ENCODE results near the gene SMARCA2. TPM values are rescaled to one million over a fixed set of nuclear protein-coding genes. Genes with fewer than 3 reads are reported as not detected.

SMARCA2 gene
- total and polyA plus RNA-seq, 4 donors, result 18.8 to 67.0 (median 41.1) TPM

GRCh38 chr9:2093920-2094597 is 78.9 kb downstream of the SMARCA2 start:
- H3K4me3 ChIP-seq (ENCODE audit: low read depth in 1 of 3, low read length in 3 of 3), result no peak overlapping the region
- TF ChIP-seq JUND (IDR thresholded peaks at IDR 0.05), result no peak
- TF ChIP-seq MAX (IDR thresholded peaks at IDR 0.05), result no peak
- TF ChIP-seq HNF4A (conservative IDR thresholded peaks at IDR 0.05), result no peak
- no peak for TF ChIP-seq REST (IDR thresholded peaks at IDR 0.05)
- TF ChIP-seq ATF3 (IDR thresholded peaks at IDR 0.05), result no peak
- TF ChIP-seq RAD21 (IDR thresholded peaks at IDR 0.05), result no peak
- TF ChIP-seq GABPA (IDR thresholded peaks at IDR 0.05 in 1 of 2, conservative IDR thresholded peaks at IDR 0.05 in 1 of 2), result no peak
- no peak for TF ChIP-seq CTCF (IDR thresholded peaks at IDR 0.05; ENCODE audit: low read depth, low read length, missing input control)
- TF ChIP-seq SP1 (IDR thresholded peaks at IDR 0.05), result no peak
- no peak for TF ChIP-seq EGR1 (IDR thresholded peaks at IDR 0.05; ENCODE audit: low read depth in 2 of 2)
- TF ChIP-seq TAF1 (conservative IDR thresholded peaks at IDR 0.05), result no peak
- no peak for TF ChIP-seq YY1 (IDR thresholded peaks at IDR 0.05)
- no peak for TF ChIP-seq FOXA2 (IDR thresholded peaks at IDR 0.05)
- DNase-seq (ENCODE audit: low spot score), result no peak
- 68% methylated on average over 2 of the region's 2 CpGs for WGBS
- H3K4me1 ChIP-seq (ENCODE audit: control insufficient read depth in 4 of 4, insufficient read depth in 4 of 4, low read length in 3 of 4), result no peaks in the 10 kb centered on the region
- H3K9me3 ChIP-seq (ENCODE audit: control insufficient read depth in 4 of 4, low read length in 3 of 4), result no peaks in the 10 kb centered on the region
- no peak overlapping the region for H3K9ac ChIP-seq (ENCODE audit: low read depth in 1 of 2, low read length in 2 of 2)
- H3K27me3 ChIP-seq (ENCODE audit: control insufficient read depth in 4 of 4, insufficient read depth in 4 of 4, low read length in 3 of 4), result no peaks in the 10 kb centered on the region
- no peak overlapping the region for H3K27ac ChIP-seq (ENCODE audit: low read depth in 1 of 2, low read length in 2 of 2)
- H3K36me3 ChIP-seq (ENCODE audit: control insufficient read depth in 4 of 4, insufficient read depth in 3 of 4, low read depth in 1 of 4, low read length in 3 of 4), result peaks cover 4 to 67% (median 54%) of the 10 kb centered on the region in 4 donors

- DNase-seq (ENCODE audit: low spot score), result no peak
- peaks cover 6 to 69% (median 55%) of the 10 kb centered on the region in 4 donors for H3K36me3 ChIP-seq (ENCODE audit: control insufficient read depth in 4 of 4, insufficient read depth in 3 of 4, low read depth in 1 of 4, low read length in 3 of 4)
- WGBS, result 95% methylated on average over 6 of the region's 6 CpGs
Observed at GRCh38 chr9:2096376-2096970, 81.3 kb downstream of the SMARCA2 start.

More at GRCh38 chr9:2096376-2096970, 81.3 kb downstream of the SMARCA2 start:
- TF ChIP-seq REST (IDR thresholded peaks at IDR 0.05) (no peak), FOXA1 (IDR thresholded peaks at IDR 0.05) (no peak)
- no peak overlapping the region for H3K4me3 ChIP-seq (ENCODE audit: low read depth in 1 of 3, low read length in 3 of 3)
- no peaks in the 10 kb centered on the region for H3K4me1 ChIP-seq (ENCODE audit: control insufficient read depth in 4 of 4, insufficient read depth in 4 of 4, low read length in 3 of 4)
- H3K9ac ChIP-seq (ENCODE audit: low read depth in 1 of 2, low read length in 2 of 2), result no peak overlapping the region
- no peaks in the 10 kb centered on the region for H3K9me3 ChIP-seq (ENCODE audit: control insufficient read depth in 4 of 4, low read length in 3 of 4)
- no peak overlapping the region for H3K27ac ChIP-seq (ENCODE audit: low read depth in 1 of 2, low read length in 2 of 2)
- H3K27me3 ChIP-seq (ENCODE audit: control insufficient read depth in 4 of 4, insufficient read depth in 4 of 4, low read length in 3 of 4), result no peaks in the 10 kb centered on the region

Measured in liver (tissue), 9 donors.